LHCN-M2 (cell line): ENCODE data around the gene AFDN. TPM values are rescaled to one million over a fixed set of nuclear protein-coding genes. Genes with fewer than 3 reads are reported as not detected.
A peak's percentile ranks its signal among the peaks of the same experiment; 100 is the strongest.

ENCODE experiments used
- DNase-seq: peaks from one replicate; pipeline ENCODE4 v3.0.0-alpha.2; 2012; ENCODE audit warnings: low read depth
- total RNA-seq: library from RNA; depleted of rRNA; stranded (reverse); fragments of >200 nt; gene quantifications from 2 replicates; pipeline ENCODE4 v1.2.3, GENCODE V29; 2014

AFDN gene
- total RNA-seq, 1 experiment from 2014 or later = 35.5 TPM

DNA sequence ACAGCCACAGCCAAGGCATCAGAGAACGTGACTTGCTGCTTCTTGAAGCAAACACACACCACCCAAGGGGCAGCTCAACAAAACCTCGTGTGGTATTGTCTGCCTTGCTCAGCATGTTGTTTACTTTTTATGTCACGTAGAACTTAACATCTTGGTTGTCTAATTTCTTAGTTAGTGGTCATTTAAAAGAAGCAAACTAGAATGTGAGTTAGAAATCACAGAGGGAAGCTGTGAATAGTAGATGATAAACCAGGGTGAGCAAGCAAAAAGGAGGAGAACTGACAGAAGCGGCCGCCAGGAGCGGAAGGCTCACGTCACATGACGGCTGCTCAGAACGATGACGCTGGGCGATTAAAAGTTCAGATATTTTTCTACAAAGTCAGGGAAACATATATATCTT, 119.3 kb downstream of the AFDN start:
- no peak for DNase-seq

DNA sequence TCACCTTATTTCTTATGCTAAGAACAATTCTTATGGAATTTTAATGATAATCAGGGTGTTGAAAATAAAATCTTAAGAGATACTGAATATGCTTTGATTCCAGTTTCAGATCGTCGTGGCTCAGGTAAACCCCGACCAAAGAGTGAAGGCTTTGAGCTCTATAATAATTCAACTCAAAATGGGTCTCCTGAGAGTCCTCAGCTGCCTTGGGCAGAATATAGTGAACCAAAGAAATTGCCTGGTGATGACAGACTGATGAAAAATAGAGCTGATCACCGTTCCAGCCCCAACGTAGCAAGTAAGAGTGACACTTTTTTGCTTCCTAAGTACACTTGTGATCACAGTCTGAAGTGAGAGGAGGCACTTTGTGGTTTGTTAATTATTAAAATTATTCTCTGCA, 119.9 kb downstream of the AFDN start:
- no peak for DNase-seq

GRCh38 chr6:167947716-167948115, 121.0 kb downstream of the AFDN start:
- no peak for DNase-seq

DNA sequence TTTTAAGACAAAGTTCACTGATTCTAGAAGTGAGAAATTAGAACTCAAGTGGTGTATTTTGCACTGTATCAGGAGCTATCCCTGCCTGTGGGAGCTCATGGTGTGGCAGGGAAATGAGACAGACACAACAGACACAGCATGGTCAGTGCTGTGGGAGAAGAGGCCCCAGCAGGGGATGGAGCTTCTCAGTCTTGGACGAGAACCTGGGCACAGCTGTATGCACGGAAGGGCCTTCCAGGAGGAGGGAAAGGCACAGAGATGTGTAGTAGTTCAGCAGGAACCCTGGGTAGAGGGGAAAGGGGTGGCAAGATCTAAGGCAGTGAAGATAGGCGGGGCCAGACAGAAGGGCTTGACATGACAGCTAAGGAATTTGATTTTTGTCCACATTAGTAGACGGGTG, 122.0 kb downstream of the AFDN start:
- no peak for DNase-seq

GRCh38 chr6:167949121-167949684, 122.5 kb downstream of the AFDN start:
- no peak for DNase-seq

DNA sequence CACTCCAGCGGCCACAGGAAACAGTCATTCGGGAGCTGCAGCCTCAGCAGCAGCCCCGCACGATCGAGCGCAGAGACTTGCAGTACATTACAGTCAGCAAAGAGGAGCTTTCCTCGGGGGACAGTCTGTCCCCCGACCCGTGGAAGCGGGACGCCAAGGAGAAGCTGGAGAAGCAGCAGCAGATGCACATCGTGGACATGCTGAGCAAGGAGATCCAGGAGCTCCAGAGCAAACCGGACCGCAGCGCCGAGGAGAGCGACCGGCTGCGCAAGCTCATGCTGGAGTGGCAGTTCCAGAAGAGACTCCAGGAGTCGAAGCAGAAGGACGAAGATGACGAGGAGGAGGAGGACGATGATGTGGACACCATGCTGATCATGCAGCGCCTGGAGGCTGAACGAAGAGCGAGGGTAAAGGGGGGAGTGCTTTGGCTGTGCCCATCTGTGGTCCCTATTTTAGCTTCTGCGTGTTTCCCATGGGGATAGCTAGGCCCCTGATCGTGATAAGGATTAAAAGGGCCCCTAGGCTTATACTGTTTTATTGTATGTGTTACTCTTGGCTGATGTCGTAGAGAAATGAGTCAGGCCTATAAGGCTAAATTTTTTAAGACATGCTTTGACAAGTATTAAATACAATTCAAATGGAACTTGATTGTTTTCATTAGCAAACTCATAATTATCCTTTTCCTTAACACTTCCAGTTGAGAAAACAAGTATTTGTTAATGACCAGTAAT, 125.2 kb downstream of the AFDN start:
- DNase-seq = no peak

DNA sequence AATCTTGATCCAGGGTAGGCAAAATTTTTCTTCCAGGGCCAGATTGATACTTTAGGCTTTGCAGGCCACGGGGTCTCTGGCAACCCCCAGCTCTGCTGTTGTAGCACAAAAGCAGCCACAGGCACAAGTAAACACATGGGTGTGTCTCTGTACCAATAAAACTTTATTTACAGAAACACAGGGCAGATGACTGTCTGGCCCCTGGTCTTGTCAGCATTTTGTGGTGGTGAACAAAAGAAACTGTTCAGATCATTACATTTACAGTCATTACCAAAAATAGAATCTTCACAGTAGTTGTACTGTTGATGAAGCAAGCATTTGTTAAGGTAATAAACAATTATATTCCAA, 125.8 kb downstream of the AFDN start:
- DNase-seq = no peak

DNA sequence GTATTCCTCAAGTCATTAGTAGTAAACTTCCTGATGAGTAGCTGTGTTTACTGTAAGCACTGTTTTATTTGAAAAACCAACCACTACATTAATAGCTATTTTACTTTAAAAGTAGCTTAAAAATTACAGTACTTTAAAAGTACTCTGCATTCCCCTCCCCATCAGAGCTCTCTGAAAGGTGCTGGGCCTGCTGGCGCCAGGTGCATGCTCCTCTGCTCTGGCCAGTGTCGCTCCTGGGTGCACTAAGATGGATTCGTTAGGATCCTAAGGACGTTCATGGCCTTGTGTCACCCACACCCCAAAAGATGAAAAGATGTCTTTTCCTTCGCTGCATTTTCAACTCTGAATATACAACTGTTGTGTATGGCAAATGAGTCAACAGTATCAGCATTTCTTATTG, 126.8 kb downstream of the AFDN start:
- DNase-seq = no peak

DNA sequence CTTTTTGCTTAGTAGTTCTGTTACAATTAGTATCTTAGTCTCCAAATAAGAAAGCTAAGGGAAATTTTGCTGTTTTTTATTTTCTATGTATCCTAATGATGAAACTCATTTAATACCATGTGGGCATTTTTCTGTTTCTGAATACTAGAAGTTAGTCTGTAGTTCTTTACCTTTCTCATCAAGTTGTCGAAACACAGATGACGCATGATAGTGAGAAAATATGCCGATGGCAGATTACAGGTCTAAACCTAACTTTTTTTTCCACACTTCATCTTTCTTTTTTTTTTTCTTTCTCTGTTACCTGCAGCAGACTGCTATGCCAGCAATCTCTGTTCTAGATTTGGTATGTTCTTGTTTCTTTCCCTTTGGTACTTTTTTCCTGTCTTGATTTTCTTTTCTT, 127.4 kb downstream of the AFDN start:
- no peak for DNase-seq

DNA sequence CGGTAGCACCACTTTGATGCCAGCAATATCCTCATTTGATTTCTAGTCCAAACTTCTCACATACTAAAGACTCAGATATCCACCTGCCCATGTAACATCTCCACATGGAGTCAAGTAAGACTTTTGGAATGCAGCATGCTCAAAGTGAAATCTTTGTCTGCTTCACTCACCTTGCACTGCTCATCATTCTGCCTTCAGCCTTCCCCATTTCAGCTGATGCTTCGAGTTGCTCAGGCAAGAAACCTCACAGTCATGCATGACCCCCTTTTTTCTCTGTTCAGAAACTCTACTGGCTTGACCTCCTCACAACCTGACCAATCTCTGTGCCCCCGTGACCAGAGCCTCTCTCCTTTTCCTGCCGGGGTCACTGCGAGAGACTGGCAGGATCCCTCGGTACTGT, 129.8 kb downstream of the AFDN start:
- DNase-seq = no peak

GRCh38 chr6:167956983-167957492, 130.3 kb downstream of the AFDN start:
- DNase-seq = peak; percentile 36

DNA sequence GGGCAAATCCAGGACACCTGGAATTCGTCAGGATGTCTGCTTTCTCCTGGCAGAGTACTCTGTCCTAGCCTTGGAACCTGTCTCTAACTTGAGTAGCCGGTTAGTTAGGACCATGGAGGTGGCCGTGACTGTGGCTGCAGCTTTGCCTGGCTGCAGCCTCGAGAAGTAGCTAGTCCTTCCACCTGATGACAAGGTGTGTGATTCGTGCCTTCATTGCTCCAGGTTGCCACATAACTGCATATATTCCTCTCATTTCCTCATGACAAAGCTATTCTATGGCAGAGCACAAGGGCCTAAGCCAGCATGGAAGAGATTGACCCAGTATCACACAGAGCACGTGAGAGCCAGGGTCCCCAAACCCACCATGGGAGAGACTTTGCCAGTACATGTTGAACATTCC, 130.9 kb downstream of the AFDN start:
- no peak for DNase-seq

- no peak for DNase-seq
Observed at GRCh38 chr6:167960579-167960978, 133.9 kb downstream of the AFDN start.

DNA sequence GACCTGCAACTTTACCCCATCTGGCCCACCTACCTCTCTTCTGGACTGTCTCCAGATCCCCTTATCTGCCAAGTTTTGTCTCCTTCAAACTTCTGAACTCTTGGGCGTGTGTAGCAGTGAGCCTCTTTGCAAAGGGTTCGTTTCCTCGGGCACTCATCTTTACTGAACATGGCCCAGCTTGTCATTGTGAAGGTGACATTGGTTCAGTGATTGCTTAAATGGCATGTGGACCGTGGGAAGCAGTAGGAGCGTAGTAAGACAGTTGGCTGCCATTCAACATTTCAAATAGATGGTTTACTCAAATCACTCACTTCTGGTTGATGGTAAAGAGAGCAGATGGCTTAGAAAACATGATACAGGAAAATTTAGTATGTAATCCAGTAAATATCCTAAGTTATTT, 136.0 kb downstream of the AFDN start:
- DNase-seq = no peak

GRCh38 chr6:167963589-167964057, 136.9 kb downstream of the AFDN start:
- DNase-seq = no peak

- DNase-seq = no peak
Observed at GRCh38 chr6:167965592-167966539, 139.2 kb downstream of the AFDN start.

- DNase-seq = no peak
Observed at GRCh38 chr6:167966540-167966905, 139.8 kb downstream of the AFDN start.

- DNase-seq = peak; percentile 14
Observed at GRCh38 chr6:167968091-167968490, 141.4 kb downstream of the AFDN start.

- no peak for DNase-seq
Observed at GRCh38 chr6:167970230-167970629, 143.5 kb downstream of the AFDN start.

GRCh38 chr6:167972193-167972592, 145.5 kb downstream of the AFDN start:
- DNase-seq = no peak

GRCh38 chr6:167973148-167973885, 146.6 kb downstream of the AFDN start:
- no peak for DNase-seq
